Left ventricle myocardium superior (tissue), 1 donor: Measurements from ENCODE around the gene SENP1. TPM values are rescaled to one million over a fixed set of nuclear protein-coding genes. Genes with fewer than 3 reads are reported as not detected.
"Not testable (repeated sequence)": the region's sequence is repeated elsewhere in the genome, so short reads cannot be mapped to it uniquely, and the experiment has no call there.

Source experiments
- ATAC-seq: fragments of 200-7000 bp; cut with Tn5 transposase; one replicate; pipeline ENCODE4 v1.9.1; 2020; ENCODE audit warnings: mild to moderate bottlenecking, moderate library complexity
- DNase-seq: peaks from one replicate; pipeline ENCODE4 v3.0.0-alpha.2; 2020
- intact Hi-C: fragments of 100-400 bp; cut with micrococcal nuclease; formaldehyde crosslinking; loops from one replicate; pipeline ENCODE4 v1.11.0; 2022
- total RNA-seq: library from RNA; stranded (reverse); fragmentation: NEBNext Ultra II Directional; extraction: Animal tissue kit (Norgen Biotek cat#: 25700); gene quantifications from one replicate; pipeline ENCODE4 v1.2.1, GENCODE V29; 2021
- donor health status: DM: no; HTN: yes; CAD: no; lungs with severe emphysema.

Gene SENP1
- total RNA-seq, 1 donor from 2014 or later: 7.6 TPM

DNA sequence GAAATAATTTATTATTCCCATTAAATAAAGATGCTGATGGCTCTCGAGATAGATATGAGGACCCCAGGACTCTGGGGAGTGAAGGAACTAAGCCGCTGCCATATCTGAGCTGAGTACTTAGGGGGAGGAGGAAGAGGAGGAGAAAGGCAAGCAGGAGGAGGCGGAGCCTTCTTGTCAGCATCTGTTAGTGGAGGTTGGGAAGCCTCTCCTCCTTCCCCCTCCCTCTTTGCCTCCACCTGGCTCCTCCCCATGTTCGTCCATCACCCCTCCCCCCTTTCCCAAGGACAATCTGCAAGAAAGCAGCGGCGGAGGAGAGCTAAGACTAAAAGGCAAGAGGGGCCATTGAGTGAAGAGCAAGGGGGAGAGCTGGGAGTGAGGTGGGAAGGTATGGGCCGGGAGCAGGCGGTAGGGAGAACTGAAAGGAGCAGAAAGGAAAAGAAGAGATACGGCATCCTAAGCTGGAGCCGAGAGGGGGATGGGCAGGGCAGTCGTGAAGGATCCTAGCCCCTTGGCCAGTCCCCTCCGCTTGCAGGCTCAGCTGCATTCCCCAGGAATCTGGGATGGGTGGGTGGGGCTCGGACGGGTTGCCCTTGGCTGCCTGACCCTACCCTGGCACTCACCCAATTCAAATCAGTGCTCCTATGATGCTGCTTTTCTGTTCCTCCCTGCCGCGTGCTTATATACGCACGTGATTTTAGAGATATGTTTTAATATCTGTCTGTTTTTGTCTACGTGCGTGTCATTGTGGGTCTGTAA lies 13.4 kb upstream of the SENP1 start, which contains the start of gene PFKM:
TSS of gene PFKM (plus strand) at position 287 of the 756 bp plus-strand sequence. CDS start 3,411 bp downstream, outside the sequence.
- intact Hi-C loops: no loop called here
- peak; percentile 82 for DNase-seq

DNA sequence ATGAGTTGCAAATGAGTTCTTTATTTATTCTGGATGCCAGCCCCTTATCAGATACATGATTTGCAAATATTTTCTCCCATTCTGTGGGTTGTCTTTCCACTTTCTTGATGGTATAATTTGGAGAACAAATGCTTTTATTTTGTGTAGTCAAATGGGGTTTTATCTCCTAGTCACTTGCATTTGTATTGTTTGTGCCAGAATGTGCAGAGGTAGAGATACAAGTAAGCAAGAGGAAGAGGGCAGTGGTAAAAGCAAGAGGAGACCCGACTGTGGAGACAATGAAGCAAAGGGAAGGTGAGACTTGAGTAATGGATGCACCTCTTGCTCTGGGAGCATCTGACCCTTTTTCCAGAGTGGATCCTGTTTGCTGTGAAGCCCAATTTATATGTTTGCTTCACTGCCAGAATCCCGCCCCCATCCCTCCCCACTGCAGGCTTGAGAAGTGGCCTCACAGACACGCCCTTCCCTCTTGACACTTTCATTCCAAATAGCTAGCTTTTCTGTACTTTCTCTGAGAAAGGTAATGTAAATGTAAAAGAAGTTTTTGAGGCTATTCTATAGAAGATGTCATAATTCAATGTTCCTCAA lies 12.5 kb upstream of the SENP1 start:
- DNase-seq: no peak
- intact Hi-C loops: no loop called here
- ATAC-seq: no peak

More for the DNA sequence above, 13.4 kb upstream of the SENP1 start, which contains the start of gene PFKM:
- ATAC-seq: peak; percentile 96

DNA sequence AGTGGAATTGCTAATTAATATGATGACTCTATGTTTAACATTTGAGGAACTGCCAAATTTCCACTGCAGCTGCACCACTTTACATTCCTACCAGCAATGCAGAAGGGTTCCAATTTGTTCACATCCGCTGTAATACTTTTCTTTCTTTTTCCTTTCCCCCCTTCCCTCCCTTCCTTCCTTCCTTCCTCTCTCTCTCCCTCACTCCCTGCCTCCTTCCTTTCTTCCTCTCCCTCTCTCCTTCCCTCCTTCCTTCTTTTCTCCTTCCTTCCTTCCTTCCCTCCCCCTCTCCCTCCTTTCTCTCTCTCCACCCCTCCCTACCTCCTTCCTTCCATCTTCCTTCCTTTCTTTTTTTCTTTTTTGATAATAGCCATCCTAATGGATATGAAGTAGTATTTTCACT lies 10.1 kb upstream of the SENP1 start:
- intact Hi-C loops: no loop called here

DNA sequence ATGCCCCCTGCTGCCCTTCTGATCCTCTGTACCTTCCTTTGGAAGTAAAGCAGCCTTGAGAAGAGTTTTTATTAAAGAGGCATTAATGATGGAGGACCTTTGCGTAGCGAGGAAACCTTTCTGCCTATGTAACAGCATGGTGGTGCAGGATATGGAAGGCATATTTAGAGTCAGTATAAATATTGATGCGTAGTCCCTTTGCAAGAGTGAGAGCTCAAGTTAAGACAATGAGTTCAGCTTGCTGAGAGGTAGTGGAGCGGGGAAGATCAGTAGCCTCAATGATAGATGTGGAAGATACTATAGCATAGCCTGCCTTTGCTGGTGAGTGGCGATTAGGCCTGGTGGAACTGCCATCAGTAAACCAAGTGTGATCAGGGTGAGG lies 5.4 kb upstream of the SENP1 start:
- DNase-seq, ATAC-seq, intact Hi-C loops: not testable (repeated sequence)

More for the DNA sequence above, 10.1 kb upstream of the SENP1 start:
- DNase-seq (no peak), ATAC-seq (no peak)

DNA sequence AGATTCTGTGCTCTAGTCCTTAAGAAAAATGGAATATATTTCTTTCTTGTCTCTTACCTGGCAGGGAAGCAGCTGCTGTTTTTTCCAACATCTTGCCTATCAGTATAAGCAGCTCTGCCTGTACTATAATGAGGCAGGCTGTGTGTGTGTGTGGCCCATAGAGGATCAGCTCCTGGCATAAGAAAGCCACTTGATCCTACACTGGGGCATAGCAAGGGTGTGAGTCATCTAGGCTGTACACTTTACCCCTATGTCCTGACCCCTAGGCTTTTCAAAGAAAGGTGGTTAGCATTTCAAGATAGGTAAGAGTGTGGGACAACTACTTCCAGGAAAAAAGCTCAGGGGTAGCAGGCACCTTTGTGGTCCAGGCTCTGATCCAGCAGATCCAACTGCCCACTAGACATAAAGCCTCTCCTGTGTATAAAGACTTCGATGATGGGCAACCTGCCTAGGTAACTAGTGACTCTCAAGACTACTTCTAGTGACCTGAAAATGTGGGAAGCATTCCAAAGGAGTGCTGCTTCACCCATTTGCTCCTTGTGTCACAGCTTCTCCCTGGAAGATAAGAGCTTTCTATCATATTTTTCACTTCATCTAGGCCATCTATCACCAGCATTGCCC lies 4.9 kb upstream of the SENP1 start:
- ATAC-seq: no peak
- intact Hi-C loops: no loop called here
- DNase-seq: no peak

DNA sequence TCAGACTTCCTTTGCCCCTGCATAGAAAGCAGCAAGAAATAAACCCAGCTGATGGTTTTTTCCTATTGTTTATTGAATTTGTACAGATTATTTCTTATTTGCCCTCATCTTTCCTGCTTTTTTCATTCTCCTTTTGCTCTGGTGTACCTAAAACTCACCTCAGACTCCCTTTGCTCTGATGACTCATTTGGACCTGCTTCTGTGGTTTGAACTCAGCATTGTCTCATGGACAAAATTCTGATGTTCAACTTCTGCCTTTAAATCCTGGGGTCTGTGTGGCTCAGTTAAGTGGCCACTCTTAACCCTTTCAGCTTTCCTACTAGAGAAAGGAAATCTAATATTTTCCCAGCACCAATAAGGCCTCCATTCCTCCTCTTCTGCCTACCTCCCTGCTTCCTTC lies 3.5 kb upstream of the SENP1 start:
- intact Hi-C loops: loop anchor here (10.0 kb wide), 1 partner anchor 45 kb away; the partner anchor contains the start of gene ASB8
- ATAC-seq: no peak

DNA sequence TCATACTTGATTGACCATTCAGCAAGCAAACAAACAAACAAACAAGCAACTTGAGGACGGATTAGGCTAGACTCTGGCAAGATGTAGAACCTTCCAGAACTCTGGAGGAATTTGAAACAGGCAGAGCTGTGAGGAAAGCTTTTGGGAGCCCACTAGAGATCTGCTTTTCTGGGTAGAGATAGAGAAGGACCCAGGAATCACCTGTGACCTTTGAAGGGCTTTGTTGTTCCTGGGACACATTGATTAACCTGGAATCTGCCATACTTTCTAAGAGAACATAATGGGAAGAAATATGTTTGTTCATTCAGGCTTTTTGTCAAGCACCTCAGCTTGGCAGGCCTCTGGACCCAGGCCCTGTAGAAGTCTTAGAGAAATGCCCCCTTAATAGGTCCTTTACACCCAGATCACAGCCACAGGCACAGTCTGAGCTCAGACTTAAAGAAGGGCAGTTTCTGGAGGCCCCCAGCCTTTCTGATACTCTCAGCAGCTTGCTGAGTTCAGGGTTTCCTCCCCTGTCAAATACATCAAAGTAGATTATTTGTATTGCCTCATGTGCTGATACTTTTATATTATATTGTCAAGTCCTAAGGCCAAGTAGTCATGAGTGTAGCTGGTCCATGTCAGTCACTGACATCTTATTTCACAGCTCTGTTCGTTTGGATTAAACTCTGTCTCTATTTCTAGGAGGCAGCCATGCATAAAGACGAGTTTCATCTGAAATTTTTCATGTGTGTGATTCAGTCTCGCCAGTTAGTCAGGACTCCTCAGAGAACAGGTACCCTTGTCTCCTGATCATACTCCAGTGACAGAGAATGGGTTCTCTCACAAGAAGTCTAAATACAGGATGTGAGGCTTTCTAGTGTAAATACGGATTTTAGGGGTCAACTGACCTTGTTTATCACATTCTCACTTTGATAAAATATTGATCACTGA lies 1.1 kb upstream of the SENP1 start:
- intact Hi-C loops: loop anchor here (10.0 kb wide), 1 partner anchor 48 kb away; the partner anchor contains the start of gene ASB8
- DNase-seq: no peak
- no peak for ATAC-seq

More for the DNA sequence above, 3.5 kb upstream of the SENP1 start:
- DNase-seq: no peak

DNA sequence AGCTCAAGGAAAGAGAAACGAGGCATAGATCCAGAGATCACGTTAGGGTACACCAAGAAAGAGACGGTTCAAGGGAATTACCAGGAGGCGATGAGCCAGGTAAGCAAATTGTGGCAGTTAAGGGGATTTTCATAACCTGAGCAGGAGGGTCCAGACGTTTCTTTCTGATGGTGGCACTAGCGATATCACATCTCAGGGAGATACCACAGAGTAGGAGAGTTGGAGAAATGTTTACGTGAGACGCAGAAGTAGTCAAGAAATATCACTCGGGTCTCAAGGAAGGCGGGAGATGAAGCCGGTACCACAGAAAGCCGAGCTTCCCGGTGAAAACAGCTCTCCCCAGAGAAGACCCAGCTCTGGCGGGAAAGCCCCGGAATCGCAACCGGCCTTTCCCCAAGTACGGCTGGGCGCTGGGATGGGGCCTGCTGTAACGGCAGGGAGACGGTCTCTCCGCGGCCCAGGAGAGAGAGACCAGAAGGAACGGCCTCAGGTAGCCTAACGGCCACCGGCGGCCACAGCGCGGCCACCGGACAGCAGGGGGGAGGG lies 485 bp downstream of the SENP1 start:
- DNase-seq: no peak
- intact Hi-C loops: loop anchor here (10.0 kb wide), 1 partner anchor 49 kb away; the partner anchor contains the start of gene ASB8
- ATAC-seq: no peak

DNA sequence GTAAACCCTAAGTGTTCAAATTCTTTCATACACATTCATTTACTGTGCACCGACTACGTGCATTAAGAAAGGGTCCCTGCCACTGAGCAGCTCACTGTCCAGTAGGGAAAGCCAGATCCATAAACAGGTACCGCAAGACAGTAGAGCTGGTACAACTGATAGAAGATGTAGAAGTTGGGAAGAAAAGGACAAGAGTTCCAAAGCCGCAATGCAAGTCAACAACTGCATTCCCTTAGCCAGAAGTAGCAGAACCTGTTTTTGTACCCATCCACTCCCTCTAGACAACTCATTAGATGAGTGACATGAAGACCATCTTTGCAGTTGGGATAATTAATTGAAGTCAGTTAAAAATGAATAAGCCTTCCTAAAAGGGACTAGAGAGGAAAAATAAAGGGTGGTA lies 1.3 kb downstream of the SENP1 start:
- no peak for ATAC-seq
- DNase-seq: no peak
- intact Hi-C loops: loop anchor here (10.0 kb wide), 1 partner anchor 50 kb away; the partner anchor contains the start of gene ASB8

DNA sequence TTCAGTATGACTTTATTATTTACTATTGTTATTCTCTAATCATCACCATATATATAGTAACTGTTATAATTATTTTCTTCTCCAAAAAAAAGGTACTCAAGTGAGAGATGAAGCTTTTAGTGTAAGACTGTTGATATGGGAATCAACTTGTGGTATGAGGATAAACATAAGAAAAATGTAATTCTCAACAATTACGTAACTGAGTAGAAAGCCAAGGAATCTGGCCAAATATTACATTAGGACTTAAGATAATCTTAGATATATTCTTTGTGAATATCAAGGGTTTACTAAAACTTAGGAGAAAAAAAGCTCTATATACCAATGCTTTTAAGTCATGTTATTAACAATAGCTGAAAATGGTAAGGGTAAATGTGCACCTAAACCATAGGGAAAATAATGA lies 13.3 kb downstream of the SENP1 start:
- ATAC-seq (no peak), DNase-seq (no peak)
- intact Hi-C loops: no loop called here

DNA sequence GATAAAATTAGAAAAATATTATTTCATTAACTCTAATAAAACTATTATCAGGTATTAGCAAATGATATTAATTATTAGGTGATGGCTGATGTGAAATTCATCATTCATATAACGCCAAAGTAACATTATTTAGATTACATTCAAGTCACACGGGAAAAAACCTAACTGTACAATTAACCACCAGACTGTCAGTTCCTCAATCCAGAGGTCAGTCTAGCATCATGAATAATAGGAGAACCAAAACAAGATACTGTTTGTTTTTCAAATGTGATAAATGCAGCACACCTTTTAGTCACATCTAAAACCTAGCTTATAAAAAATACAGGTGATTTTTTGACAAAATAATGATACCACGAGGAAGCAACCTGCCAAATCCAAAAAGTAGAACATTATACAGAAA lies 19.6 kb downstream of the SENP1 start:
- intact Hi-C loops: loop anchor here (5.0 kb wide), 1 partner anchor 81 kb away; no protein-coding TSS in a partner anchor
- no peak for ATAC-seq

DNA sequence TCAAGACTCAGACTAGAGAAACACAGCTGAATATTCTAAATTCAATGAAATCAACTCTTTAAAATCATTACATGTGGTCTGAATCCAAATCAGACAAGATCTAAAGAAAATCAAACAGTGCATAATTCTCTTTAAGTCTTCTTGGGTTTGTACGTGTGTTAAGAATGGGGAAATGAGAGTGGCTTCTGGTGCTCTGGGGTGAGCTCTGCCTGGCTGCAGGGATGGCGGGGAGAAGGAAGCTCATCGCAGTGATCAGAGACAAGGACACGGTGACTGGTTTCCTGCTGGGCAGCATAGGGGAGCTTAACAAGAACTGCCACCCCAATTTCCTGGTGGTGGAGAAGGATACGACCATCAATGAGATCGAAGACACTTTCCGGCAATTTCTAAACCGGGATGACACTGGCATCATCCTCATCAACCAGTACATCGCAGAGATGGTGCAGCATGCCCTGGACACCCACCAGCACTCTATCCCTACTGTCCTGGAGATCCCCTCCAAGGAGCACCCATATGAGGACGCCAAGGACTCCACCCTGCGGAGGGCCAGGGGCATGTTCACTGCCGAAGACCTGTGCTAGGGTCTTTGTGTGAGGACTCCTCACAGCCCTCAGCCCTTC lies 20.9 kb downstream of the SENP1 start:
- DNase-seq (no peak), ATAC-seq (no peak)
- intact Hi-C loops: loop anchor here (5.0 kb wide), 1 partner anchor 82 kb away; no protein-coding TSS in a partner anchor

More for the DNA sequence above, 19.6 kb downstream of the SENP1 start:
- DNase-seq: no peak

DNA sequence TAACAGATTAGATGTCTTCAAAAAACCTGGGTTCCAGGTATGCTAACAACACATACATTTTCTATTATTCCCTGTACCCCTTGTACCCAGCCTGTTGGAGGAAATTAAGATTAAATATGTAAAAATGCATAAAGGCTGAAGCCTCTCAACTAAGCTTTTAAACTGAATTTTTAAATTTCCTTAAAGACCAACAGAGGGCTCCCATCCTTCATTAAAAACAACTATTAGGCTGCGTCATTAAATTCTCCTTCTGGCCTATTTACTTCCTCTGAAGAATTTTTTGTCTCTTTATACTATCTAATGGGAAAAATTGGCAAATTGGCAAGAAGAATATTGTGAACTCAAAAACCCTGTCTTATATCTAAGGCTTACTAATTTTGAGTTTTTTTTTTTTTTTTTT lies 21.8 kb downstream of the SENP1 start:
- ATAC-seq (peak; percentile 39), DNase-seq (no peak)
- intact Hi-C loops: no loop called here

DNA sequence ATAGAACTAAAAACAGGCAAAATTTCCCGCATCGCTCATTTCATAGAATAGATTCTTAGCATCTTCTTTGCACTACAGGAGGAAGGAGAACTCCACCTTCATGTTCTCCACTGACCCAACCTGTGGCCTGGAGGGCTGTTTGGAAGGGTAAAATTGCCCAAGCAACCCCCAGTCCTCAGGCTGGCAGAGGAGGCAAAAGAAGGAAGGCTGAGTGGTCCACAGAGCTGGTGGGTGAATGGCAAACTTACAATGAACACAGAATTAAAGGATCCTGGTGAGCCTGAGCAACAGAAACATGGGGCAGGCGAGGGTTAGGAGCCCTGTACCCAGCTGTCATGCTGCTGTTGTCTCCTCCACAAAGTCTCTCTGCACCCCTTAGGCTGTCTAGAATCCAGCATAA lies 25.1 kb downstream of the SENP1 start:
- intact Hi-C loops: no loop called here
- ATAC-seq: no peak

DNA sequence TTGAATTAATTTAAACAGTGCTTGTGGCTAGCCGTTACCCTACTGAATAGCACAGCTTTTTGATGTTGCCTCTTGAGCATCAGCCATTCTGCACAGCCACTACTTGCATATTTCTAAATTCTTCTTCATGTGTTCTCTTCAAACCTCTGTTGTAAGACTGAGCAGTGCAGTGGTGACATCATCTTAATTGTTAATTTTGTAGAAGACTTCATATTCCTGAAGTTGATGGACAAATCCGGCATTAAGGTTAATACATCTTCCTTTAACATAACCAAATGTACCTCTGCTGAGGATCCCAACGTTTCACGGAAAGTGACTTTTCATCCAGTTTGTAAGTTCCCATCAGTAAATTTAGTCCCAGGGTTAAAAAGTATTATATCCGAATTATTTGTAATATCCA lies 25.6 kb downstream of the SENP1 start:
- DNase-seq (no peak), ATAC-seq (no peak)
- intact Hi-C loops: no loop called here

More for the DNA sequence above, 25.1 kb downstream of the SENP1 start:
- DNase-seq: no peak

DNA sequence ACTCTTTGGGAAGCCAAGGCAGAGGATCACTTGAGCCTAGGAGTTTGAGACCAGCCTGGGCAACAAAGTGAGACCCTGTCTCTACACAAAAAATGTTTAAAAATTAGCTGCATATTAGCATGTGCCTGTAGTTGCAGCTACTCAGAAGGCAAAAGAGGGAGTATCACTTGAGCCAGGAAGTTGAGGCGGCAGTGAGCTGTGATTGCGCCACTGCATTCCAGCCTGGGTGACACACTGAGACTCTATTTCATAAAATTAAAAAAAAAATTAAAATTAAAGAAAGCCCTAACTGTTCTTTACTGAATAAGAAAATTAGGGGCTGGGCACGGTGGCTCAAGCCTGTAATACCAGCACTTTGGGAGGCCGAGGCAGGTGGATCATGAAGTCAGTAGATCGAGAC lies 27.0 kb downstream of the SENP1 start:
- intact Hi-C loops: no loop called here
- DNase-seq (no peak), ATAC-seq (no peak)

DNA sequence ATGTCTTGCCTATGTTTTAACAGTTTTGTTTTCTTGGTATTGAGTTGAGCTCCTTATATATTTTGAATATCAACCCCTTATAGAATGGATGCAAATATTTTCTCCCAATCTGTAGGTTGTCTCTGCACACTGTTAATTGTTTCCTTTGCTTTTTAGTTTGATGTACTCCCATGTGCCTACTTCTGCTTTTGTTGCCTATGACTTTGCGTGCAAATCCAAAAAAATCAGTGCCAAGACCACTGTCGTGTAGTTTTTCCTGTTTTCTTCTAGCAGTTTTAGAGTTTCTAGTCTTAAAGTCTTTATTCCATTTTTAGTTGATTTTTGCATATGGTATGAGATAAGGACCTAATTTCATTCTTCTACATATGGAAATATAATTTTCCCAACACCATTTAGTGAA lies 28.8 kb downstream of the SENP1 start:
- intact Hi-C loops: no loop called here
- no peak for DNase-seq
- ATAC-seq: no peak

DNA sequence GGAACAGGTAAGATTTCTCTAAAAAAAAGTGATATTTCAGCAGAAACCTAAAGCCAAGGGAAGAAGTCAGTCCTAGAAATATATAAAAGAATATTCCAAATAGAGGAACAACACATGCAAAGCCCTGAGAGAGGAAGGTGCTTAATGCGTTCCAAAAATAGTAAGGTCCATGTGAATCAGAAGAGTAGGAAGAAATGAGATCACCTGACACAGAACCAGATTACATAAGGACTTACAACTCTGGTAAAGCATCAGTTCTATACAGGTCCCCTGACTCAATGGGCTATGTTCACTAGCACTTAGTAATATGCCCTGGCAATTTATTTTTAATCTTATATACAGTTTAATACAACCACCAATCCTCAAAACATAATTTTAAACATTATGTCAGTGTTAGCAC lies 30.0 kb downstream of the SENP1 start:
- ATAC-seq (peak; percentile 87), DNase-seq (no peak)
- intact Hi-C loops: no loop called here
